Measurements from ENCODE around the gene FAM124A.
"Not testable (repeated sequence)": the region's sequence is repeated elsewhere in the genome, so short reads cannot be mapped to it uniquely, and the experiment has no call there.

Gene FAM124A

DNA sequence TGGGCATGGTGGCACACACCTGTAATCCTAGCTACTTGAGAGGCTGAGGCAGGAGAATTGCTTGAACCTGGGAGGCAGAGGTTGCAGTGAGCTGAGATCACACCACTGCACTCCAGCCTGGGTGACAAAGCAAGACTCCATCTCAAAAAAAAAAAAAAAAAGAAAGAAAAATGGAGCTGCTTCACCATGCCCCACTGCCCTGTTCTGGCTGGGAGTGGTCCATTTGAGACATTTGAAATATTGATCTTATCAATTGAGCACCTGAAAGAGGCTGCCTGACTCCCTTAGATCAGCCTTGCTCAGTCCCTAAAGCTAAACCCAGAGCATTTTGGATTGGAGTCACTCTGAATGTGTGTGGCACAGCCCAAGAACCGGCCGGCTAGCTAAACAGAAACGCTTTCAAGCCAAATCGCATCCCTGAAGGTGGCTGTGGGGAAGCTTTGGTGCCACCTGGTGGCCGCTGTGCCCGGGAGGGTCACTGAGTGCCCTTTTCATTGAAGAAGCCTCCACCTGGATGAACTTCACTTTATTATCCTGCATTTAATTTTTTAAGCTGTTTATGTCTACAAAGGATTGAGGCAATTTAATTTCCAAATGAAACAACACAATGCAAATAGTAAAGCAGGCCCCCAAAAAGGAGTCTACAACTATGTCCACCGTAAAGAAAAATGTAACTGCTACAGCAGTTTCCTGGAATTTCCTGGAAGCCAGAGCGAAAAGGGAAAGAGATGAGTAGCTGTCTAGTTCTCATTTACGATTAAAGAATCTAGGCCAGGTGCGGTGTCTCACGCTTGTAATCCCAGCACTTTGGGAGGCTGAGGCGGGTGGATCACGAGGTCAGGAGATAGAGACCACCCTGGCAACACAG lies 64.2 kb downstream of the FAM124A start:
- 54% methylated on average over 11 of the region's 13 CpGs for WGBS (ENCODE audit: insufficient coverage)
- Histone ChIP-seq H3K9me3 (ENCODE audit: control extremely low read depth in 1 of 5, control insufficient read depth in 4 of 5, insufficient read depth in 2 of 5, low read depth in 1 of 5, low read length in 4 of 5) (no peaks in the 10 kb centered on the region), H3K27me3 (replicated peaks in 2 of 5; ENCODE audit: control insufficient read depth in 4 of 5, insufficient read depth in 5 of 5, low read length in 4 of 5) (no peaks in the 10 kb centered on the region), H3K36me3 (ENCODE audit: control insufficient read depth in 4 of 4, insufficient read depth in 4 of 4, low read length in 3 of 4) (no peaks in the 10 kb centered on the region), H3K27ac (ENCODE audit: insufficient read depth in 1 of 2, low read depth in 1 of 2, low read length in 2 of 2, poor library complexity in 1 of 2, severe bottlenecking in 2 of 2) (no peak overlapping the region), H3K4me1 (ENCODE audit: control extremely low read depth in 1 of 4, control insufficient read depth in 4 of 4, insufficient read depth in 4 of 4, low read length in 3 of 4) (peaks cover 0 to 1% (median 0%) of the 10 kb centered on the region in 4 experiments), H3K4me3 (ENCODE audit: control insufficient read depth in 1 of 7, extremely low read depth in 1 of 7, insufficient read depth in 4 of 7, low read depth in 2 of 7, low read length in 6 of 7) (no peak overlapping the region)
- DNase-seq: peak; percentile 64 to 81 (median 74)
- CTCF ChIA-PET: interaction anchor here (0.6 to 6.6 kb wide), 44 partner anchors 8 to 217 kb away, joined by 3 to 114 read pairs (median 5); no protein-coding TSS in a partner anchor
- POLR2A ChIA-PET: no interaction called here

DNA sequence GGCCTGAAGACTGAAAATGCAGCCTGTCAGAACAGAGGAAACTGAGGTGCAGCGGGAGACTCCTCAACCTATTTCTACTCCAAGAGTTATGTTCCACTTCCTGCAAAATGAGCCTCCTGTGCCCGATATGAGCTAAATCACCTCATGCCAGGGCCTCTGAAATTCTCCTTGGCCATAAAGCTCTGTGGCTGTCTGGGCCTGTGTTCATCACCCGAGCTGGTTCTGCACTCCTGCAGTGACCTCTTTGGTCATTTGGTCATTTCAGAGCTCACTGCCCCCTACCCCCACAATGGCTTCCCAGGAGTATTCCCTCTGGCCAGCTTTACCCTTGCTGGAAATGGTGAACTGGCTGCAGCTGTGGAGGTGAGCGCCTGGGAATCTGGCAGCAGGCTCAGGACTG lies 65.6 kb downstream of the FAM124A start:
- Histone ChIP-seq H3K27ac (ENCODE audit: insufficient read depth in 1 of 2, low read depth in 1 of 2, low read length in 2 of 2, poor library complexity in 1 of 2, severe bottlenecking in 2 of 2) (no peak overlapping the region), H3K4me3 (ENCODE audit: control insufficient read depth in 1 of 7, extremely low read depth in 1 of 7, insufficient read depth in 4 of 7, low read depth in 2 of 7, low read length in 6 of 7) (no peak overlapping the region), H3K9me3 (ENCODE audit: control extremely low read depth in 1 of 5, control insufficient read depth in 4 of 5, insufficient read depth in 2 of 5, low read depth in 1 of 5, low read length in 4 of 5) (no peaks in the 10 kb centered on the region), H3K27me3 (replicated peaks in 2 of 5; ENCODE audit: control insufficient read depth in 4 of 5, insufficient read depth in 5 of 5, low read length in 4 of 5) (no peaks in the 10 kb centered on the region), H3K36me3 (ENCODE audit: control insufficient read depth in 4 of 4, insufficient read depth in 4 of 4, low read length in 3 of 4) (no peaks in the 10 kb centered on the region), H3K4me1 (ENCODE audit: control extremely low read depth in 1 of 4, control insufficient read depth in 4 of 4, insufficient read depth in 4 of 4, low read length in 3 of 4) (peaks cover 0 to 1% (median 0%) of the 10 kb centered on the region in 4 experiments)
- no peak for DNase-seq
- ChIA-PET CTCF (interaction anchor here (0.7 to 6.6 kb wide), 15 partner anchors 10 to 176 kb away, joined by 3 to 114 read pairs (median 6); no protein-coding TSS in a partner anchor), POLR2A (no interaction called here)
- 86% methylated on average over 4 of the region's 4 CpGs for WGBS (ENCODE audit: insufficient coverage)

DNA sequence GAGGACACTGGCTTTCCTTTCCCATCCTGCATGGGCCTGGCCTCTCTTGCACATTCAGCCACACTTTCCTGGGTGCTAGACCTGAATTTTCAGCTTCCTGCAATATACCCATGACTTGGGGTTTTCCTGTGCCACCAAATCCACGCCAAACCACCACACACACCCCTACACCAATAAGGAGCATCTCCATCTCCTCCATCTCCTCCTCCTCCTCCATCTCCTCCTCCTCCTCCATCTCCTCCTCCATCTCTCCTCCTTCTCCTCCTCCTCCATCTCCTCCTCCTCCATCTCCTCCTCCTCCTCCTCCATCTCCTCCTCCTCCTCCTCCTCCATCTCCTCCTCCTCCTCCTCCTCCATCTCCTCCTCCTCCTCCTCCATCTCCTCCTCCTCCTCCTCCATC lies 66.1 kb downstream of the FAM124A start:
- CTCF ChIA-PET: interaction anchor here (0.7 to 6.6 kb wide), 13 partner anchors 9 to 162 kb away, joined by 3 to 114 read pairs (median 10); no protein-coding TSS in a partner anchor
- H3K27me3 ChIP-seq (replicated peaks in 2 of 5; ENCODE audit: control insufficient read depth in 4 of 5, insufficient read depth in 5 of 5, low read length in 4 of 5); POLR2A ChIA-PET; H3K27ac ChIP-seq (ENCODE audit: insufficient read depth in 1 of 2, low read depth in 1 of 2, low read length in 2 of 2, poor library complexity in 1 of 2, severe bottlenecking in 2 of 2); H3K4me1 ChIP-seq (ENCODE audit: control extremely low read depth in 1 of 4, control insufficient read depth in 4 of 4, insufficient read depth in 4 of 4, low read length in 3 of 4); DNase-seq; H3K4me3 ChIP-seq (ENCODE audit: control insufficient read depth in 1 of 7, extremely low read depth in 1 of 7, insufficient read depth in 4 of 7, low read depth in 2 of 7, low read length in 6 of 7); H3K9me3 ChIP-seq (ENCODE audit: control extremely low read depth in 1 of 5, control insufficient read depth in 4 of 5, insufficient read depth in 2 of 5, low read depth in 1 of 5, low read length in 4 of 5); H3K36me3 ChIP-seq (ENCODE audit: control insufficient read depth in 4 of 4, insufficient read depth in 4 of 4, low read length in 3 of 4): not testable (repeated sequence)
- WGBS (ENCODE audit: insufficient coverage): 100% methylated on average over 1 of the region's 1 CpG

DNA sequence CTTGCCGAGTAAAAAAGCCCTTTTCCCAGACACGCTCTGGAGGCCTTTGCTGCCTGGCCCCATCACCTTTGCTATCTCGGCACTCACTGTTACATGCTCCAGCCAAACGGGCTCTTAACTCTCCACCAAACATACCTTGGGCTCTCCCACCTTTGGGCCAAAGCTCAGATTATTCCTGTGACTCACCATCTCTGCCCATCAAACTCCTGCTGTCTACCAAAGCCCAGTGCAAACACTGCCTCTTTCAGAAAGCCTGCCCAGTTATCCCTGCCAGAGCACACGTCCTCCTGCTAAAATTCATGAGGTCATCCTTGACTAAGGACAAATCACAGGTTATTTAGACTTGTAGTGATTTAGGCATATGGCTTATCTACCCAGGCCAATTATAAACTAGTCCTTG lies 69.1 kb downstream of the FAM124A start:
- no peaks in the 10 kb centered on the region for H3K36me3 ChIP-seq (ENCODE audit: control insufficient read depth in 4 of 4, insufficient read depth in 4 of 4, low read length in 3 of 4)
- no peaks in the 10 kb centered on the region for H3K9me3 ChIP-seq (ENCODE audit: control extremely low read depth in 1 of 5, control insufficient read depth in 4 of 5, insufficient read depth in 2 of 5, low read depth in 1 of 5, low read length in 4 of 5)
- no peaks in the 10 kb centered on the region for H3K27me3 ChIP-seq (replicated peaks in 2 of 5; ENCODE audit: control insufficient read depth in 4 of 5, insufficient read depth in 5 of 5, low read length in 4 of 5)
- ChIA-PET CTCF (no interaction called here), POLR2A (no interaction called here)
- WGBS (ENCODE audit: insufficient coverage): 96% methylated on average over 4 of the region's 5 CpGs
- no peak overlapping the region for H3K27ac ChIP-seq (ENCODE audit: insufficient read depth in 1 of 2, low read depth in 1 of 2, low read length in 2 of 2, poor library complexity in 1 of 2, severe bottlenecking in 2 of 2)
- H3K4me3 ChIP-seq (ENCODE audit: control insufficient read depth in 1 of 7, extremely low read depth in 1 of 7, insufficient read depth in 4 of 7, low read depth in 2 of 7, low read length in 6 of 7): no peak overlapping the region
- H3K4me1 ChIP-seq (ENCODE audit: control extremely low read depth in 1 of 4, control insufficient read depth in 4 of 4, insufficient read depth in 4 of 4, low read length in 3 of 4): no peaks in the 10 kb centered on the region
- no peak for DNase-seq

DNA sequence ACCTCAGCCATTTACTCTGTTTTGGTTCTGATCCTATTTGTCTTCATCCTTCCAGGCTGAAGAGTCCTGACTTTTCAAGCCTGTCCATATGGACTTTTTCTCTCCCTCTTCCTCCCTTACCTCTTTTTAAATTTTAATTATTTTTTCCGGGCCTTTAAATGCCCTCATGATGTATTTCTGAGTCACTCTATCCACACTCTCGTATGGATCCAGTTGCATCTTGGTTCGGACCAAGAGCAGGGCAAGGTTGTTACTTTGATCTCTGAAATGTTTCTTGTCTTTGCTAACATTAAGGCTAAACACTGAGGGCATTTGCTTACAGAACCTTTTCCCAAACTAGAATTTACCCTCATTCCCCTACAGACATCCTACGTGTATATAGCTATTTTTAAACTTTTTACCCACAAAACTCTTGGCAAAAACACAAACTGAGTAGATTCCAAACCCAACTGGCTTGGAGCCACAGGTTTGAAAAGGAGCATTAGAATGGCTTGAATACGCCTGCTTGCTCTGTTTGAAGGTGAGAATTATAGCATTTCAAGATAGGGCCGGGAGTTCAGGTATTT lies 69.9 kb downstream of the FAM124A start:
- H3K27ac ChIP-seq (ENCODE audit: insufficient read depth in 1 of 2, low read depth in 1 of 2, low read length in 2 of 2, poor library complexity in 1 of 2, severe bottlenecking in 2 of 2): no peak overlapping the region
- no peaks in the 10 kb centered on the region for H3K36me3 ChIP-seq (ENCODE audit: control insufficient read depth in 4 of 4, insufficient read depth in 4 of 4, low read length in 3 of 4)
- DNase-seq: no peak
- CTCF ChIA-PET: no interaction called here
- H3K4me3 ChIP-seq (ENCODE audit: control insufficient read depth in 1 of 7, extremely low read depth in 1 of 7, insufficient read depth in 4 of 7, low read depth in 2 of 7, low read length in 6 of 7): no peak overlapping the region
- POLR2A ChIA-PET: no interaction called here
- no peaks in the 10 kb centered on the region for H3K27me3 ChIP-seq (replicated peaks in 2 of 5; ENCODE audit: control insufficient read depth in 4 of 5, insufficient read depth in 5 of 5, low read length in 4 of 5)
- 100% methylated on average over 3 of the region's 6 CpGs for WGBS (ENCODE audit: insufficient coverage)
- no peaks in the 10 kb centered on the region for H3K4me1 ChIP-seq (ENCODE audit: control extremely low read depth in 1 of 4, control insufficient read depth in 4 of 4, insufficient read depth in 4 of 4, low read length in 3 of 4)
- H3K9me3 ChIP-seq (ENCODE audit: control extremely low read depth in 1 of 5, control insufficient read depth in 4 of 5, insufficient read depth in 2 of 5, low read depth in 1 of 5, low read length in 4 of 5): no peaks in the 10 kb centered on the region

DNA sequence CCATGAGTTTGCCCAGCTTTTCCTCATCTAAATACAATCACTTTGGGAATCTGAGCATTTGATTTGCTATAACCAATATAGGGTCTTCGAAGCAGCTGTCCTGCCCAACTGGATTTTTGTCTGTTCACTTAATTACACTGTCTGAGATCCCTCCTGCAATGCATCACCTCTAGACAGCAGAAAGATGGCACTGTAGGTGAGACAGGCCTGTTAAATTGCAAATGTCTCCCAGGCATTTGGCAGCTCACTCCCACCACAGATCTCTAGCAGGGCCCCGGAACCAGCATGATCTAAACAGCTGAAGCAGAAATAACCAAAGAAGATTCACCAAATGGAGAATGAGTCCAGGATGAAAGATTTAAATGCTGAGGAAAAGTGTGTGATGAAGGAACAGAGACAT lies 75.4 kb downstream of the FAM124A start:
- ChIA-PET POLR2A (no interaction called here), CTCF (interaction anchor here (5.2 kb wide), 1 partner anchor 10 kb away, joined by 35 read pairs; no protein-coding TSS in a partner anchor)
- Histone ChIP-seq H3K27ac (ENCODE audit: insufficient read depth in 1 of 2, low read depth in 1 of 2, low read length in 2 of 2, poor library complexity in 1 of 2, severe bottlenecking in 2 of 2) (no peak overlapping the region), H3K4me3 (ENCODE audit: control insufficient read depth in 1 of 7, extremely low read depth in 1 of 7, insufficient read depth in 4 of 7, low read depth in 2 of 7, low read length in 6 of 7) (no peak overlapping the region), H3K27me3 (replicated peaks in 2 of 5; ENCODE audit: control insufficient read depth in 4 of 5, insufficient read depth in 5 of 5, low read length in 4 of 5) (no peaks in the 10 kb centered on the region), H3K9me3 (ENCODE audit: control extremely low read depth in 1 of 5, control insufficient read depth in 4 of 5, insufficient read depth in 2 of 5, low read depth in 1 of 5, low read length in 4 of 5) (no peaks in the 10 kb centered on the region), H3K4me1 (ENCODE audit: control extremely low read depth in 1 of 4, control insufficient read depth in 4 of 4, insufficient read depth in 4 of 4, low read length in 3 of 4) (no peaks in the 10 kb centered on the region), H3K36me3 (ENCODE audit: control insufficient read depth in 4 of 4, insufficient read depth in 4 of 4, low read length in 3 of 4) (no peaks in the 10 kb centered on the region)
- DNase-seq: peak in 1 of 3 donors; percentile 12
- WGBS (ENCODE audit: insufficient coverage): 100% methylated on average over 1 of the region's 2 CpGs

DNA sequence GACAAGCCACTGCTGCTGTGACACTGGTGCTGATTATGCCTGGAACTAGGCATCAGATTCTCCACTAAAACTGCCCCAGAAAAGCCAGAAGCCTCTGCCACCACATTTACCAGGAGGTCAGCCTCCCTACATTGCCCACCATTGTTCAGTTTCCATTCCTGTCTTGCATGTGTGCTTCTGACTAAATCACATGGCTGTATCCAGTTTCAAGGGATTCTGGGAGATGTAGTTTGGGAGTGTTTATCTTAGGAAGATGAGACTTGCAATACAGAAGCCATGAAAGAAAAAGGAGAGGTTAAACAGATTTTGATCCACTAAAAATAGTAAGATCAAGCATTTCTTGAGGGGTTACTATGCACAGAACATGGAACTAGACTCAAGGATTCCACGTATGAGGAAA lies 76.6 kb downstream of the FAM124A start:
- H3K9me3 ChIP-seq (ENCODE audit: control extremely low read depth in 1 of 5, control insufficient read depth in 4 of 5, insufficient read depth in 2 of 5, low read depth in 1 of 5, low read length in 4 of 5): no peaks in the 10 kb centered on the region
- H3K27me3 ChIP-seq (replicated peaks in 2 of 5; ENCODE audit: control insufficient read depth in 4 of 5, insufficient read depth in 5 of 5, low read length in 4 of 5): no peaks in the 10 kb centered on the region
- H3K4me1 ChIP-seq (ENCODE audit: control extremely low read depth in 1 of 4, control insufficient read depth in 4 of 4, insufficient read depth in 4 of 4, low read length in 3 of 4): no peaks in the 10 kb centered on the region
- WGBS (ENCODE audit: insufficient coverage): 100% methylated on average over 1 of the region's 1 CpG
- DNase-seq: no peak
- ChIA-PET CTCF (interaction anchor here (0.8 to 5.2 kb wide), 3 partner anchors 11 to 121 kb away, joined by 3 to 35 read pairs (median 3); no protein-coding TSS in a partner anchor), POLR2A (no interaction called here)
- H3K36me3 ChIP-seq (ENCODE audit: control insufficient read depth in 4 of 4, insufficient read depth in 4 of 4, low read length in 3 of 4): no peaks in the 10 kb centered on the region
- H3K27ac ChIP-seq (ENCODE audit: insufficient read depth in 1 of 2, low read depth in 1 of 2, low read length in 2 of 2, poor library complexity in 1 of 2, severe bottlenecking in 2 of 2): no peak overlapping the region
- no peak overlapping the region for H3K4me3 ChIP-seq (ENCODE audit: control insufficient read depth in 1 of 7, extremely low read depth in 1 of 7, insufficient read depth in 4 of 7, low read depth in 2 of 7, low read length in 6 of 7)
